ENCODE measurements around the gene CRYBB3. TPM values are rescaled to one million over a fixed set of nuclear protein-coding genes. Genes with fewer than 3 reads are reported as not detected.
A peak's percentile ranks its signal among the peaks of the same experiment; 100 is the strongest.
"Not testable (repeated sequence)": the region's sequence is repeated elsewhere in the genome, so short reads cannot be mapped to it uniquely, and the experiment has no call there.

The CRYBB3 gene
- total and polyA plus RNA-seq, 8 donors, result 0.18 to 0.60 (median 0.38) TPM; not detected in 1

DNA sequence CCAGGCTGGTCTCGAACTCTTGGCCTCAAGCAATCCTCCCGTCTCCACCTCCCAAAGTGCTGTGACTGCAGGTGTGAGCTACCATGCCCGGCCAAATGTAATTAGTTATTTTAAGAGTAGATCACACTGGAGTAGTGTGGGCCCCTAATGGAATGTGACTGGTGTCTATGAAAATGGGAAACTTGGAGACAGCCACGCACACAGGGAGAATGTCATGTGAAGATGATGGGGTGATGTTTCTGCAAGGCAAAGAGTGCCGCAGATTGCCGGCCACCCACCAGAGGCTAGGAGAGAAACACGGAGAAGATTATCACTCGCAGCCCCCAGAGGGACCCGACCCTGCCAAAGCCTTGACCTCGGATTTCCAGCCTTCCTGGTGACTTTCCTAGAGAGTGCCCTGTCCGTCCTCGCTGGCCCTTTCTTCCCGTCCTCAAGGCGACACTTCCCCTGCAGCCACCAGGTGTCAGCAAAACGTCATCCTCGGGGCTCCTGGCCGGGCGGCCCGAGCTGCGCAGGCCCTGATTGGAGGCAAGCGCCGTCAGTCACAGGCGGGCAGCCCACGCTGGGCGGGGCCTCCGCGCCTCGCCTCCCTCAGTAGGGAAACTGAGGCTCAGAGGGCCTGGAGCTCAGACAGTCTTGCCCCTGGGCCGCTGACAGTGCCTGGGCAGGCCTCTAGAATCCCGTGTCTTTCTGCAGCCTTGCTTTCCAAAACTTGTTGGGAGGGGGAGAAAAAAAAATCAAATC, 36.1 kb downstream of the CRYBB3 start:
- Histone ChIP-seq H3K36me3 (no peaks in the 10 kb centered on the region), H3K4me1 (no peaks in the 10 kb centered on the region), H3K27me3 (peaks cover 0 to 64% of the 10 kb centered on the region in 2 donors), H3K27ac (no peak overlapping the region), H3K4me3 (no peak overlapping the region), H3K9me3 (no peaks in the 10 kb centered on the region)
- intact Hi-C loops (cut with DNase I), result no loop called here
- peak; percentile 51 to 88 (median 78) for DNase-seq
- TF ChIP-seq CTCF (IDR thresholded peaks at IDR 0.05), result peak; percentile 29 to 57
- peak; percentile 99 for ATAC-seq

DNA sequence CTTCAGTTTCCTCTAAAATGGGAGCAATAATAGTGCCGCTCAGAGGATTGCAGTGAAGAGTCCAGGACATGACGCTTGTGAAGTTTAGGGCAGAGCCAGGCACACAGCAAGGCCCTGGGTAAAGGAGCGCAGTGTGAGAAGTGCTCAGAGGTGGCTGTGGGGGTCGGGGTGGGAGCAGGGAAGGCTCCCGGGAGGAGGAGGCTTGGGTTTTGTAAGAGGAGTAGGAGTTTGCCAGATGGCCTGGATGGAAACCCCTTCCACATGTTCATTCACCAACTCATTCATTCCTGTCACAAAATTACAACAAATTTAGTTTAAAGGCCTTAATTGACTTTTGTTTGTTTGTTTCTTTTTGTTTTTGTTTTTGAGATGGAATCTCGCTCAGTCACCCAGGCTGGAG, 36.8 kb downstream of the CRYBB3 start:
- intact Hi-C loops (cut with DNase I), result no loop called here
- peaks cover 0 to 64% of the 10 kb centered on the region in 2 donors for H3K27me3 ChIP-seq
- no peaks in the 10 kb centered on the region for H3K9me3 ChIP-seq
- ATAC-seq (no peak), DNase-seq (no peak)
- H3K36me3 ChIP-seq, result no peaks in the 10 kb centered on the region
- H3K4me3 ChIP-seq, result no peak overlapping the region
- TF ChIP-seq CTCF (IDR thresholded peaks at IDR 0.05), result no peak
- no peaks in the 10 kb centered on the region for H3K4me1 ChIP-seq
- no peak overlapping the region for H3K27ac ChIP-seq

- H3K27ac ChIP-seq, result no peak overlapping the region
- DNase-seq (no peak), ATAC-seq (no peak)
- no peak overlapping the region for H3K4me3 ChIP-seq
- H3K4me1 ChIP-seq, result no peaks in the 10 kb centered on the region
- H3K9me3 ChIP-seq, result no peaks in the 10 kb centered on the region
- no peaks in the 10 kb centered on the region for H3K36me3 ChIP-seq
- no peak for TF ChIP-seq CTCF (IDR thresholded peaks at IDR 0.05)
- peaks cover 0 to 58% of the 10 kb centered on the region in 2 donors for H3K27me3 ChIP-seq
- intact Hi-C loops (cut with DNase I), result no loop called here
These were observed 37.8 kb downstream of the CRYBB3 start for GRCh38 chr22:25237503-25237902.

DNA sequence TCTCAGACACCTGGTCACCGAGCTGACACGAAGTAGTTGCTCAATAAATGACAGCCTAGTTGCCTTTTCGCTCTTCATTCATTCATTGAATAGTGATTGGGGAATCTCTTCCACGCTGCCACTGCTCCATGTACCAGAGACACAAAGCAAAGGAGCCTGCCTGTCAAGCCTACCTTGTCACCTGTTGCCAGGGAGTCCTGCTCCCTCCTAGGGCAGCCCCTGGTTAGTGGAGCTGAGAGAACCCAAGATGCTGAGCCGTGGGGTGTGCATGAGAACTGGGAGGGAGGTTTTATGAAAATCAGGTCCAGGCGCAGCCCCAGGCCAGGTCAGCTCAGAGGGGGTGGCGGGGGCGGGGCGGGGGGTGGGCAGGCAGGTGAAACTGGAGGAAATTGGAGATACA, 38.4 kb downstream of the CRYBB3 start:
- H3K36me3 ChIP-seq; H3K4me1 ChIP-seq; DNase-seq; intact Hi-C loops (cut with DNase I); ATAC-seq; H3K4me3 ChIP-seq; H3K9me3 ChIP-seq; H3K27ac ChIP-seq: not testable (repeated sequence)
- peaks cover 0 to 54% of the 10 kb centered on the region in 2 donors for H3K27me3 ChIP-seq

DNA sequence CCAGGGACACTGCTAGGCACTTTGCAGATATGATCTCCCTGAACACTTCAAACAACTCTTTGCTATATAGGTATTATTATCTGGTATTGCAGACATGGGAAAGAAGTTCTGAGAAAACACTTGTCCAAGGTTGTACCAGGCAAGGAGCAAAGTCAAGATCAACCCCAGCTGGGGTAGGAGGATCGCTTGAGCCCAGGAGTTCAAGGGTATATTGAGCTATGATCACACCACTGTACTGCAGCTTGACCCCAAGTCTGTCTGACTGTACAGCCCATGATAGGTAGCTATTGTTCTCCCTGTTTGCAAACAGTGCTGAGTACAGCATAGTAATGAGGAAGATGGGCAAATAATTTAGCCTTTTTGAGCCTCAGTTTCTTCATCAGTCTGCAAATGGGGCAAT, 55.5 kb downstream of the CRYBB3 start:
- H3K27me3 ChIP-seq; DNase-seq; H3K27ac ChIP-seq; H3K4me1 ChIP-seq; H3K9me3 ChIP-seq; ATAC-seq; H3K4me3 ChIP-seq; H3K36me3 ChIP-seq; intact Hi-C loops (cut with DNase I): not testable (repeated sequence)

Other genes with a start within 250 kb of the CRYBB3 start
- 10 to 100 TPM; 31.9 to 35.0 TPM for gene KIAA1671, start 247.1 kb upstream of the CRYBB3 start, total RNA-seq
- gene KIAA1671, start 247.1 kb upstream of the CRYBB3 start, polyA plus RNA-seq (ENCODE audit: insufficient read length in 6 of 6), result 10 to 100 TPM; 19.4 to 24.4 (median 23.0) TPM
- gene CRYBB2, start 19.8 kb downstream of the CRYBB3 start, total RNA-seq, result not detected
- 1 to 10 TPM in 2 of 6 donors, under 1 TPM in 4; 0.29 to 1.3 (median 0.74) TPM for gene CRYBB2, start 19.8 kb downstream of the CRYBB3 start, polyA plus RNA-seq (ENCODE audit: insufficient read length in 6 of 6)